Aorta (tissue), 5 donors: ENCODE measurements around the gene DDIT3. TPM values are rescaled to one million over a fixed set of nuclear protein-coding genes. Genes with fewer than 3 reads are reported as not detected.

Source experiments
- ATAC-seq: fragments of 200-7000 bp; cut with Tn5 transposase; one replicate; pipeline ENCODE4 v1.9.1; 2022; ENCODE audit warnings: moderate library complexity; ENCODE audit not compliant: low FRiP score
- DNase-seq, 2 donors: peaks; one replicate each; pipeline ENCODE4 v3.0.0-alpha.2; 2020
- H3K27ac ChIP-seq, 2 donors: one replicate each; pipeline ENCODE4 v1.5.1; 2013; ENCODE audit warnings: low read length in 2 of 2, mild to moderate bottlenecking in 2 of 2, moderate library complexity in 2 of 2, control low read depth in 1 of 2, inconsistent platforms in 1 of 2, low read depth in 1 of 2
- H3K27me3 ChIP-seq, 2 donors: one replicate each; pipeline ENCODE4 v1.6.1; 2013; ENCODE audit warnings: control low read depth in 1 of 2, low read length in 1 of 2, mild to moderate bottlenecking in 1 of 2, moderate library complexity in 1 of 2; ENCODE audit not compliant: insufficient read depth in 2 of 2, control insufficient read depth in 1 of 2
- H3K36me3 ChIP-seq, 2 donors: one replicate each; pipeline ENCODE4 v1.6.1; 2013; ENCODE audit warnings: control low read depth in 1 of 2, low read length in 1 of 2, mild to moderate bottlenecking in 1 of 2; ENCODE audit not compliant: insufficient read depth in 2 of 2, control insufficient read depth in 1 of 2
- H3K4me1 ChIP-seq, 2 donors: one replicate each; pipeline ENCODE4 v1.6.1; 2013; ENCODE audit warnings: low read length in 2 of 2, control low read depth in 1 of 2, mild to moderate bottlenecking in 1 of 2, moderate library complexity in 1 of 2; ENCODE audit not compliant: insufficient read depth in 2 of 2, control insufficient read depth in 1 of 2
- H3K4me3 ChIP-seq, 2 donors: one replicate each; pipeline ENCODE4 v1.5.1; 2013; ENCODE audit warnings: low read length in 2 of 2, control low read depth in 1 of 2, mild to moderate bottlenecking in 1 of 2
- H3K9me3 ChIP-seq: one replicate; pipeline ENCODE4 v1.6.1; 2013; ENCODE audit warnings: mild to moderate bottlenecking, low read length; ENCODE audit not compliant: control insufficient read depth
- WGBS, 2 donors: extraction: QIAGEN DNeasy Blood & Tissue Kit; methylation state at CpG; one replicate each; pipeline ENCODE4 v1.1.7; 2013; 5-methylcytosine and 5-hydroxymethylcytosine counted together
- intact Hi-C, 2 donors: fragments of 100-400 bp; cut with DNase I; formaldehyde crosslinking; loops; one replicate each; pipeline versions ENCODE4 v1.14.2 to v1.15.0; 2022
- polyA plus RNA-seq, 2 donors: library from polyadenylated mRNA; stranded (reverse); fragments of 200-250 nt; gene quantifications; one replicate each; pipeline ENCODE4 v1.2.3, GENCODE V29; 2013
- total RNA-seq, 2 donors: library from RNA; stranded (reverse); fragmentation: NEBNext Ultra II Directional; extraction: Animal tissue kit (Norgen Biotek cat#: 25700); gene quantifications; one replicate each; pipeline ENCODE4 v1.2.1, GENCODE V29; 2021
- donor health status: healthy with polysubstance abuse.
- donor health status: Bipolar disorder and iron deficiency.
- donor health status: DM: no; HTN: no; CAD: no.
- donor health status: DM: no; HTN: no; CAD: no.
- donor health status: DM: yes; HTN: yes; CAD: no.

Gene DDIT3
- total and polyA plus RNA-seq, 4 donors: 24.8 to 49.6 (median 33.9) TPM

- H3K9me3 ChIP-seq: no peaks in the 10 kb centered on the region
- intact Hi-C loops: no loop called here
- DNase-seq (no peak), ATAC-seq (no peak)
- H3K4me1 ChIP-seq: no peaks in the 10 kb centered on the region
- no peaks in the 10 kb centered on the region for H3K27me3 ChIP-seq
- H3K4me3 ChIP-seq: no peak overlapping the region
- WGBS, 2 donors: 68% methylated on average over 5 of the region's 5 CpGs
- H3K36me3 ChIP-seq: peaks cover 5 to 22% of the 10 kb centered on the region in 2 donors
- no peak overlapping the region for H3K27ac ChIP-seq
Observed at GRCh38 chr12:57530396-57531142, 10.3 kb upstream of the DDIT3 start.

- Histone ChIP-seq H3K4me3 (no peak overlapping the region), H3K27ac (no peak overlapping the region), H3K36me3 (peaks cover 5 to 19% of the 10 kb centered on the region in 2 donors), H3K27me3 (no peaks in the 10 kb centered on the region), H3K4me1 (no peaks in the 10 kb centered on the region), H3K9me3 (no peaks in the 10 kb centered on the region)
- intact Hi-C loops: no loop called here
- DNase-seq (no peak), ATAC-seq (no peak)
- WGBS, 2 donors: 67% methylated on average over 6 of the region's 6 CpGs
Observed at GRCh38 chr12:57529831-57530230, 9.5 kb upstream of the DDIT3 start.

GRCh38 chr12:57528831-57529555 lies 8.7 kb upstream of the DDIT3 start:
- H3K4me1 ChIP-seq: no peaks in the 10 kb centered on the region
- DNase-seq (peak in 1 of 2 donors; percentile 13), ATAC-seq (no peak)
- H3K27me3 ChIP-seq: no peaks in the 10 kb centered on the region
- no peak overlapping the region for H3K4me3 ChIP-seq
- intact Hi-C loops: no loop called here
- H3K36me3 ChIP-seq: peaks cover 5 to 15% of the 10 kb centered on the region in 2 donors
- H3K9me3 ChIP-seq: no peaks in the 10 kb centered on the region
- WGBS, 2 donors: 64 to 65% methylated on average over 10 of the region's 10 CpGs
- H3K27ac ChIP-seq: no peak overlapping the region

GRCh38 chr12:57528176-57528575 lies 7.9 kb upstream of the DDIT3 start:
- no peak overlapping the region for H3K27ac ChIP-seq
- no peaks in the 10 kb centered on the region for H3K27me3 ChIP-seq
- H3K9me3 ChIP-seq: no peaks in the 10 kb centered on the region
- H3K4me3 ChIP-seq: no peak overlapping the region
- 69 to 71% methylated on average over 12 of the region's 12 CpGs for WGBS, 2 donors
- intact Hi-C loops: no loop called here
- peaks cover 5 to 13% of the 10 kb centered on the region in 2 donors for H3K36me3 ChIP-seq
- no peaks in the 10 kb centered on the region for H3K4me1 ChIP-seq
- ATAC-seq (no peak), DNase-seq (no peak)

- H3K4me1 ChIP-seq: no peaks in the 10 kb centered on the region
- DNase-seq (no peak), ATAC-seq (no peak)
- intact Hi-C loops: no loop called here
- H3K9me3 ChIP-seq: no peaks in the 10 kb centered on the region
- no peak overlapping the region for H3K27ac ChIP-seq
- no peaks in the 10 kb centered on the region for H3K27me3 ChIP-seq
- WGBS, 2 donors: 61 to 71% methylated on average over 5 of the region's 5 CpGs
- peaks cover under 1 to 8% of the 10 kb centered on the region in 2 donors for H3K36me3 ChIP-seq
- no peak overlapping the region for H3K4me3 ChIP-seq
Observed at GRCh38 chr12:57527184-57527583, 6.9 kb upstream of the DDIT3 start.

GRCh38 chr12:57526477-57527126 lies 6.3 kb upstream of the DDIT3 start:
- H3K27me3 ChIP-seq: no peaks in the 10 kb centered on the region
- DNase-seq (no peak), ATAC-seq (no peak)
- intact Hi-C loops: no loop called here
- peaks cover 0 to 4% of the 10 kb centered on the region in 2 donors for H3K36me3 ChIP-seq
- H3K4me1 ChIP-seq: no peaks in the 10 kb centered on the region
- no peak overlapping the region for H3K27ac ChIP-seq
- 66 to 72% methylated on average over 4 of the region's 4 CpGs for WGBS, 2 donors
- no peak overlapping the region for H3K4me3 ChIP-seq
- H3K9me3 ChIP-seq: no peaks in the 10 kb centered on the region

- no peak overlapping the region for H3K27ac ChIP-seq
- peaks cover 0 to 2% of the 10 kb centered on the region in 2 donors for H3K4me1 ChIP-seq
- intact Hi-C loops: loop anchor here in 1 of 2 donors (2.0 kb wide), 1 partner anchor 21 kb away; the partner anchor contains the start of gene DCTN2
- H3K36me3 ChIP-seq: peaks cover 0 to 4% of the 10 kb centered on the region in 2 donors
- DNase-seq: no peak
- H3K27me3 ChIP-seq: no peaks in the 10 kb centered on the region
- H3K9me3 ChIP-seq: no peaks in the 10 kb centered on the region
- 67 to 74% methylated on average over 15 to 16 of the region's 16 CpGs for WGBS, 2 donors
- no peak for ATAC-seq
- no peak overlapping the region for H3K4me3 ChIP-seq
Observed at GRCh38 chr12:57525615-57526383, 5.5 kb upstream of the DDIT3 start.
